Keratinocyte (primary cell): ENCODE results near the gene FGF4.

Source experiments
- EZH2 ChIP-seq: IDR thresholded peaks from one replicate; pipeline ENCODE4 v1.6.1; 2012; ENCODE audit warnings: inconsistent platforms, mild to moderate bottlenecking, low read length, moderate library complexity
- TF ChIP-seq, protein P1 (sequence below), 3 experiments: IDR thresholded peaks in 1 of 3; conservative IDR thresholded peaks in 1 of 3; optimal IDR thresholded peaks in 1 of 3; 2 replicates in 2 of 3; 3 replicates in 1 of 3; pipeline versions ENCODE3 to v1.5.1; 2011; ENCODE audit warnings: low read length in 3 of 3, mild to moderate bottlenecking in 3 of 3, moderate library complexity in 2 of 3, control low read depth in 1 of 3, inconsistent platforms in 1 of 3; ENCODE audit not compliant: insufficient read depth in 2 of 3; ENCODE audit errors: extremely low read depth in 1 of 3

- TF ChIP-seq, protein P1, sequence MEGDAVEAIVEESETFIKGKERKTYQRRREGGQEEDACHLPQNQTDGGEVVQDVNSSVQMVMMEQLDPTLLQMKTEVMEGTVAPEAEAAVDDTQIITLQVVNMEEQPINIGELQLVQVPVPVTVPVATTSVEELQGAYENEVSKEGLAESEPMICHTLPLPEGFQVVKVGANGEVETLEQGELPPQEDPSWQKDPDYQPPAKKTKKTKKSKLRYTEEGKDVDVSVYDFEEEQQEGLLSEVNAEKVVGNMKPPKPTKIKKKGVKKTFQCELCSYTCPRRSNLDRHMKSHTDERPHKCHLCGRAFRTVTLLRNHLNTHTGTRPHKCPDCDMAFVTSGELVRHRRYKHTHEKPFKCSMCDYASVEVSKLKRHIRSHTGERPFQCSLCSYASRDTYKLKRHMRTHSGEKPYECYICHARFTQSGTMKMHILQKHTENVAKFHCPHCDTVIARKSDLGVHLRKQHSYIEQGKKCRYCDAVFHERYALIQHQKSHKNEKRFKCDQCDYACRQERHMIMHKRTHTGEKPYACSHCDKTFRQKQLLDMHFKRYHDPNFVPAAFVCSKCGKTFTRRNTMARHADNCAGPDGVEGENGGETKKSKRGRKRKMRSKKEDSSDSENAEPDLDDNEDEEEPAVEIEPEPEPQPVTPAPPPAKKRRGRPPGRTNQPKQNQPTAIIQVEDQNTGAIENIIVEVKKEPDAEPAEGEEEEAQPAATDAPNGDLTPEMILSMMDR (optimal IDR thresholded peaks at IDR 0.05 in 1 of 3, IDR thresholded peaks at IDR 0.05 in 1 of 3, conservative IDR thresholded peaks at IDR 0.05 in 1 of 3; ENCODE audit: extremely low read depth in 1 of 3, insufficient read depth in 2 of 3, low read length in 3 of 3): no peak
- no peak for TF ChIP-seq EZH2
Observed at GRCh38 chr11:69748637-69749036, 26.5 kb downstream of the FGF4 start.
